OCI-LY3 (cell line): ENCODE data around the gene ADGRG1.

Experiments
- H2AFZ ChIP-seq: fragments of 200-600, 300-600 bp; shearing (Covaris generic); 2 replicates; pipeline ENCODE4 v1.6.0; 2014; ENCODE audit warnings: antibody characterized with exemption, low read depth, low read length
- H3K27ac ChIP-seq: fragments of 200-600, 300-600 bp; sonication (generic); 2 replicates; pipeline ENCODE4 v1.5.1; 2014; ENCODE audit warnings: mild to moderate bottlenecking, low read length, moderate library complexity, mixed read lengths
- H3K27me3 ChIP-seq: fragments of 200-600, 300-600 bp; sonication (generic); 2 replicates; pipeline ENCODE4 v1.6.1; 2014; ENCODE audit warnings: low read depth, low read length, mixed read lengths
- H3K36me3 ChIP-seq: fragments of 200-600, 300-600 bp; sonication (generic); replicated peaks from 2 replicates; pipeline ENCODE3; 2014; ENCODE audit warnings: low read depth, low read length, mixed read lengths
- H3K4me1 ChIP-seq: fragments of 300-600, 200-600 bp; sonication (generic); 2 replicates; pipeline ENCODE4 v1.6.1; 2014; ENCODE audit warnings: low read length, mixed read lengths
- H3K4me2 ChIP-seq: fragments of 200-600, 300-600 bp; sonication (generic); 2 replicates; pipeline ENCODE4 v1.6.1; 2014; ENCODE audit warnings: low read length, mixed read lengths
- H3K4me3 ChIP-seq: fragments of 300-600, 200-600 bp; sonication (generic); 2 replicates; pipeline ENCODE4 v1.5.1; 2014; ENCODE audit warnings: antibody characterized with exemption, mild to moderate bottlenecking, low read length, moderate library complexity
- H3K79me2 ChIP-seq: fragments of 300-600, 200-600 bp; shearing (Covaris generic); 2 replicates; pipeline ENCODE4 v1.6.1; 2014; ENCODE audit warnings: mild to moderate bottlenecking, low read length, mixed read lengths
- H3K9ac ChIP-seq: fragments of 300-600, 200-600 bp; shearing (Covaris generic); 2 replicates; pipeline ENCODE4 v1.6.0; 2014; ENCODE audit warnings: mild to moderate bottlenecking, low read length, moderate library complexity
- H3K9me3 ChIP-seq: fragments of 200-600, 300-600 bp; shearing (Covaris generic); 2 replicates; pipeline ENCODE4 v1.6.1; 2014; ENCODE audit warnings: low read length, mixed read lengths; ENCODE audit not compliant: insufficient read depth
- H4K20me1 ChIP-seq: fragments of 200-600, 300-600 bp; sonication (generic); 2 replicates; pipeline ENCODE4 v1.6.1; 2016; ENCODE audit warnings: low read length, mixed read lengths; ENCODE audit not compliant: insufficient read depth
- EZH2phosphoT487 ChIP-seq: fragments of 200-600 bp; shearing (Covaris generic); IDR thresholded peaks from 2 replicates; pipeline ENCODE4 v1.6.1; 2018; ENCODE audit warnings: antibody characterized with exemption, mixed run types, low read depth
- TF ChIP-seq, protein P1 (sequence below): fragments of 200-600, 300-600 bp; sonication (generic); IDR thresholded peaks from 2 replicates; pipeline ENCODE4 v1.5.1; 2014; ENCODE audit warnings: antibody characterized with exemption, low read length, low read depth

Gene ADGRG1

DNA sequence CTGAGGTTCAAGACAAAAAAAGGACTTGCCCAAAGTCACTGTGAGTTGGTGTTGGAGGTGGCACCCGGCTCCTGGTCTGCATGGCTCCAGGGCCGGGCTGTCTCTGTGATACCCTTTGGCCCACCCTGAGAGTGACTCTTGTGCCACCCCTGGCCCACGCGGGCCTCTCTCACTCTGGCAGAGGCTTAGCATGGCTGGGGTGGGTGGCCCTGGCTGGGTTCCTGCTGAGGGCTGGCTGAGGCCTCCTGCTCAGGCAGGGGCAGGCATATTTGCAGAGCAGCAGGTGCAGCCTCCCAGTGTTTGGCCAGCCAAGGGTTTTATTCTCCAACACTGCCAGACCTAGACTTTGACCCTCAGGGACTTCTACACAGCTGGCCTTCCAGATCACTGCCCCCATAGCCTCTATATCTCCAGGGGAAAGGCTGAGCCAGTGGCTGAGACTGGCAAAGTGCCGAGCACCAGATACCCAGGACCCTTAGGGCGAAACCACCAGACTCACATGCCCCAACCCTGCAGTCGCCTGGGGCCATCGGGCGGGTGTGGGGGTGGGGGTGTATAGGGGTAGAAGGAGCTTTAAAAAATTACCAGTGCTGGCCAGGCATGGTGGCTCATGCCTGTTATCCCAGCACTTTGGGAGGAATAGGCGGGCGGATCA, 21.5 kb upstream of the ADGRG1 start:
- Histone ChIP-seq H3K9ac (no peak overlapping the region), H3K27me3 (peaks cover 85% of the 10 kb centered on the region), H3K79me2 (no peaks in the 10 kb centered on the region), H3K4me1 (peaks cover 27% of the 10 kb centered on the region), H4K20me1 (peaks cover 14% of the 10 kb centered on the region; the same call in 1 of the 2 replicates), H3K4me3 (no peak overlapping the region), H3K36me3 (no peaks in the 10 kb centered on the region), H3K9me3 (no peaks in the 10 kb centered on the region), H3K4me2 (no peak overlapping the region), H3K27ac (no peak overlapping the region), H2AFZ (no peak overlapping the region)
- TF ChIP-seq, protein P1, sequence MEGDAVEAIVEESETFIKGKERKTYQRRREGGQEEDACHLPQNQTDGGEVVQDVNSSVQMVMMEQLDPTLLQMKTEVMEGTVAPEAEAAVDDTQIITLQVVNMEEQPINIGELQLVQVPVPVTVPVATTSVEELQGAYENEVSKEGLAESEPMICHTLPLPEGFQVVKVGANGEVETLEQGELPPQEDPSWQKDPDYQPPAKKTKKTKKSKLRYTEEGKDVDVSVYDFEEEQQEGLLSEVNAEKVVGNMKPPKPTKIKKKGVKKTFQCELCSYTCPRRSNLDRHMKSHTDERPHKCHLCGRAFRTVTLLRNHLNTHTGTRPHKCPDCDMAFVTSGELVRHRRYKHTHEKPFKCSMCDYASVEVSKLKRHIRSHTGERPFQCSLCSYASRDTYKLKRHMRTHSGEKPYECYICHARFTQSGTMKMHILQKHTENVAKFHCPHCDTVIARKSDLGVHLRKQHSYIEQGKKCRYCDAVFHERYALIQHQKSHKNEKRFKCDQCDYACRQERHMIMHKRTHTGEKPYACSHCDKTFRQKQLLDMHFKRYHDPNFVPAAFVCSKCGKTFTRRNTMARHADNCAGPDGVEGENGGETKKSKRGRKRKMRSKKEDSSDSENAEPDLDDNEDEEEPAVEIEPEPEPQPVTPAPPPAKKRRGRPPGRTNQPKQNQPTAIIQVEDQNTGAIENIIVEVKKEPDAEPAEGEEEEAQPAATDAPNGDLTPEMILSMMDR: no peak
- no peak for TF ChIP-seq EZH2phosphoT487

DNA sequence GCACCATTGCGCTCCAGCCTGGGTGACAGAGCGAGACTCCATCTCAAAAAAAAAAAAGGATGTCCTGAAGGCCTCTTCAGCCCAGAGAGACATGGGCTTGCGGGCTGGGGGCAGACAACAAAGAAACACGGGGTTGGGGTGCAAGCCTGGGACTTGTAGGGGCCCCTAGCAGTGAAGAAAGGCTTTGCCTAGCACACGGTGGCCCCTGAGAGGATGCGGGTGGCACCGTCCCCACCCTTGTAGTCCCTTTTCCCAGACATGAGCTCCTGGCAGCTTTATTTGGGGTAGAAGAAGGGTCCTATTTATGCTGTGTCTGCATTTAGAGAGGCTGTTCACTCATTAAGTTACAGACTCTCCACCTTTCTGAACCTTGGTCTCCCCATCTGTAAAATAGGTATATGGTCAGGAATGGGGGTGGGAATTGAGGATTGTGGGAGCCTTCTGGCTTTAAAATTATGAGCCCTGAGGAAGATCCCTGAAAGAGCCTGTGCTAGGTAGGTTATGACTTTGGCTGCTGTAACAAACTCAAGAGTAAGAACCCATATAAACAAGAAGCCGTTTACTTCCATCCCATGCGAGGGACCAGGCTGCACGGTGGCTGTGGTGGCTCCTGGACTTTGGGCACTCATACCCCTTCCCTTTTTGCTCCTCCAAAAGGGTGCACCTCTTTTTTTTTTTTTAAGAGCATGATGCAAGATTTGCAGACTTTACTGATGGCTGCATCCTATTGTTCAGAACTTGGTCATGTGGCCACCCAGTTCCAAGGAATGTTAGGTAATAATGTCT, 20.6 kb upstream of the ADGRG1 start:
- Histone ChIP-seq H3K36me3 (no peaks in the 10 kb centered on the region), H3K4me1 (peaks cover 21% of the 10 kb centered on the region), H2AFZ (no peak overlapping the region), H3K4me3 (no peak overlapping the region), H4K20me1 (peaks cover 14% of the 10 kb centered on the region; the same call in 1 of the 2 replicates), H3K79me2 (no peaks in the 10 kb centered on the region), H3K4me2 (no peak overlapping the region), H3K9ac (no peak overlapping the region), H3K9me3 (no peaks in the 10 kb centered on the region), H3K27me3 (peaks cover 85% of the 10 kb centered on the region), H3K27ac (no peak overlapping the region)
- TF ChIP-seq, protein P1: no peak
- TF ChIP-seq EZH2phosphoT487: no peak

DNA sequence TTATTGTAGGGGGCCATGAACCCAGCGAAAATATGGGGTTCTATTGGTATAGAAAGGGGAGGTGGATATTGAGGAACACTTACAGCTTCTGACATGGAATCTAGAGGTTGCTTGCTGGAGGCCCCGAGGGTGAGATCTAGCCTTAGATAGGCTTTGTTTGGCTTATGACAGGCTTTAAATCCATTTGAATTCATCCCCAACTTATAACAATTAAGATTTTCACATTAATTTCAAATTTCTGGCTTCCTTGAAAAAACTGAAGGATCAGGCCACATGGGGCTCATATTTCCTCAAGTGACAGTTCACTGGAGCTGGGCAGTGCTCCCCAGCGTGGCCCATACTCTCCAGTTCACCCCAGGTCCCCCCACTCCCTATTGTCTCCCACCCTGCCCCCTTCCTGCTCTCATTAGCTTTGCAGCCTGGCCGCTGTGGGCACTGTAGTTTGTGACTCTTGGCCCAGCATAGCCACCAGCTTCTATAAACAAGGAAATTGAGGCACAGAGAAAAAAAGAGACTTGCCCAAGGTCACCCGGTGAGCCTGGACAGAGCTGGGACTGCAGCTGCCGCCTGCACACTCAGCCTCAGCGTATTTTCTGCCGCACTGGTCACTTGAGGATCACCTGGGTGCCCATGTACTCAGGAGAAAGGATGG, 19.8 kb upstream of the ADGRG1 start:
- Histone ChIP-seq H3K9me3 (no peaks in the 10 kb centered on the region), H3K79me2 (no peaks in the 10 kb centered on the region), H3K27me3 (peaks cover 78% of the 10 kb centered on the region), H3K27ac (no peak overlapping the region), H3K4me1 (peaks cover 21% of the 10 kb centered on the region), H3K9ac (no peak overlapping the region), H3K4me3 (no peak overlapping the region), H2AFZ (no peak overlapping the region), H3K36me3 (no peaks in the 10 kb centered on the region), H3K4me2 (no peak overlapping the region), H4K20me1 (peaks cover 14% of the 10 kb centered on the region; the same call in 1 of the 2 replicates)
- TF ChIP-seq, protein P1: no peak
- TF ChIP-seq EZH2phosphoT487: no peak
